ENCODE data around the gene ECE1. TPM values are rescaled to one million over a fixed set of nuclear protein-coding genes. Genes with fewer than 3 reads are reported as not detected.

The ECE1 gene
- total and polyA plus RNA-seq, 5 donors from 2014 or later, result 25.7 to 140 (median 28.6) TPM

DNA sequence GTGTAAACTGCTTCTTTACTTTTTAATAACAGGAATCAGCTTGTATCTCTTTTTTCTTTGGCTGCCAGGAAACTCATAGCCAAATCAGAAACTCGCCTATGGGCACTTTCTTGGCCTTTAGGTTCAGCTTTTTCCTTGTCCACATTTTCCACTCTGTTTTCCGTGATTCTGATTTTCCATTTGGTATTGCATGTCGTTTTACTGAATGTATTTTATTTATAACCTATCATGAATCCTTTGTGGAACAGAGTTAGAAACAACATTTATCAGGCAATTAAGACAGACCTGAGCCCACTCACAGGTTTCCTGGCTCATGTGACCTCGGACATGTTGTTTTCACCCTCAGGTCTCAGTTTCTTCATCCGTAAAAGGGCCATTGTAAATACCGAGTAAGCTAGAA is 5.3 kb upstream of the ECE1 start:
- H3K27me3 ChIP-seq (ENCODE audit: control insufficient read depth, insufficient read depth, low read length), result no peaks in the 10 kb centered on the region
- H3K4me1 Mint-ChIP-seq, result peaks cover 4 to 94% (median 58%) of the 10 kb centered on the region in 4 donors
- no peaks in the 10 kb centered on the region for H3K9me3 Mint-ChIP-seq
- peak overlapping the region; percentile 87 for H3K4me3 ChIP-seq (ENCODE audit: low read depth, low read length)
- peaks cover 3% of the 10 kb centered on the region for H3K36me3 Mint-ChIP-seq
- peak overlapping the region; percentile 94 to 100 (median 99) for H3K27ac Mint-ChIP-seq
- no peaks in the 10 kb centered on the region for H3K9me3 ChIP-seq (ENCODE audit: control insufficient read depth in 2 of 2, low read length in 2 of 2)
- peak overlapping the region in 3 of 4 donors; percentile 39 to 76 (median 60) for H3K4me3 Mint-ChIP-seq
- no peak for ATAC-seq (ENCODE audit: low read depth in 2 of 2)
- H3K36me3 ChIP-seq (ENCODE audit: control insufficient read depth, insufficient read depth, low read length), result peaks cover 4% of the 10 kb centered on the region
- no peaks in the 10 kb centered on the region for H3K27me3 Mint-ChIP-seq
- peaks cover 96% of the 10 kb centered on the region for H3K4me1 ChIP-seq (ENCODE audit: control insufficient read depth, insufficient read depth, low read length, poor library complexity, severe bottlenecking)
- peak overlapping the region; percentile 97 for H3K27ac ChIP-seq (ENCODE audit: insufficient read depth, low read length, poor library complexity, severe bottlenecking)
- DNase-seq, result no peak

DNA sequence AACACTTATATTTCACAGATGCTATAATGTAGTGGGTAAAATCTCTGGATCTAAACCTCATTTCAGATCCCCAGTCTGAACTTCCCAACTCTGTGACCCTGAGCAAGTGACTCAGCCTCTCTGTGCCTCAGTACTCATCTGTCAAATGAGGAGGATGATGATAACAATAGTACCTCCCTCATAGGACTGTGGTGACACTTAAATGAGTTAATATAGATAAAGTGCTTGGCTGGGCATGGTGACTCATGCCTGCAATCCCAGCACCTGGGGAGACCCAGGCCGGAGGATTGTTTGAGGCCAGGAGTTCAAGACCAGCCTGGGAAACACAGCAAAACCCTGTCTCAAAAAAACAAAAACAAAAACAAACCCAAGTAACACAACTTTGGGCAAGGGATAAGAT is 4.7 kb upstream of the ECE1 start:
- H3K27ac Mint-ChIP-seq, result peak overlapping the region; percentile 99 to 100 (median 99)
- H3K4me1 ChIP-seq (ENCODE audit: control insufficient read depth, insufficient read depth, low read length, poor library complexity, severe bottlenecking), result peaks cover 95% of the 10 kb centered on the region
- peaks cover 3% of the 10 kb centered on the region for H3K36me3 Mint-ChIP-seq
- ATAC-seq (ENCODE audit: low read depth in 2 of 2), result peak; percentile 5 to 10
- peak in 2 of 3 donors; percentile 40 to 65 for DNase-seq
- H3K4me3 Mint-ChIP-seq, result peak overlapping the region; percentile 91 to 97 (median 94)
- no peaks in the 10 kb centered on the region for H3K9me3 ChIP-seq (ENCODE audit: control insufficient read depth in 2 of 2, low read length in 2 of 2)
- H3K27me3 Mint-ChIP-seq, result no peaks in the 10 kb centered on the region
- peak overlapping the region; percentile 87 for H3K4me3 ChIP-seq (ENCODE audit: low read depth, low read length)
- peak overlapping the region; percentile 97 for H3K27ac ChIP-seq (ENCODE audit: insufficient read depth, low read length, poor library complexity, severe bottlenecking)
- peaks cover 4% of the 10 kb centered on the region for H3K36me3 ChIP-seq (ENCODE audit: control insufficient read depth, insufficient read depth, low read length)
- H3K27me3 ChIP-seq (ENCODE audit: control insufficient read depth, insufficient read depth, low read length), result no peaks in the 10 kb centered on the region
- peaks cover 4 to 89% (median 57%) of the 10 kb centered on the region in 4 donors for H3K4me1 Mint-ChIP-seq
- H3K9me3 Mint-ChIP-seq, result no peaks in the 10 kb centered on the region

- Histone ChIP-seq H3K27ac (ENCODE audit: insufficient read depth, low read length, poor library complexity, severe bottlenecking) (peak overlapping the region; percentile 97), H3K4me1 (ENCODE audit: control insufficient read depth, insufficient read depth, low read length, poor library complexity, severe bottlenecking) (peaks cover 95% of the 10 kb centered on the region), H3K36me3 (ENCODE audit: control insufficient read depth, insufficient read depth, low read length) (peaks cover 4% of the 10 kb centered on the region), H3K27me3 (ENCODE audit: control insufficient read depth, insufficient read depth, low read length) (no peaks in the 10 kb centered on the region), H3K9me3 (ENCODE audit: control insufficient read depth in 2 of 2, low read length in 2 of 2) (no peaks in the 10 kb centered on the region), H3K4me3 (ENCODE audit: low read depth, low read length) (peak overlapping the region; percentile 87)
- Mint-ChIP-seq H3K27ac (peak overlapping the region; percentile 99 to 100 (median 99)), H3K4me3 (peak overlapping the region; percentile 91 to 97 (median 94)), H3K36me3 (peaks cover 3% of the 10 kb centered on the region), H3K4me1 (peaks cover 4 to 86% (median 52%) of the 10 kb centered on the region in 4 donors), H3K9me3 (no peaks in the 10 kb centered on the region), H3K27me3 (no peaks in the 10 kb centered on the region)
- ATAC-seq (ENCODE audit: low read depth in 2 of 2) (peak; percentile 85), DNase-seq (peak; percentile 85 to 98 (median 95))
Measured at GRCh38 chr1:21294266-21294989, 4.2 kb upstream of the ECE1 start.

DNA sequence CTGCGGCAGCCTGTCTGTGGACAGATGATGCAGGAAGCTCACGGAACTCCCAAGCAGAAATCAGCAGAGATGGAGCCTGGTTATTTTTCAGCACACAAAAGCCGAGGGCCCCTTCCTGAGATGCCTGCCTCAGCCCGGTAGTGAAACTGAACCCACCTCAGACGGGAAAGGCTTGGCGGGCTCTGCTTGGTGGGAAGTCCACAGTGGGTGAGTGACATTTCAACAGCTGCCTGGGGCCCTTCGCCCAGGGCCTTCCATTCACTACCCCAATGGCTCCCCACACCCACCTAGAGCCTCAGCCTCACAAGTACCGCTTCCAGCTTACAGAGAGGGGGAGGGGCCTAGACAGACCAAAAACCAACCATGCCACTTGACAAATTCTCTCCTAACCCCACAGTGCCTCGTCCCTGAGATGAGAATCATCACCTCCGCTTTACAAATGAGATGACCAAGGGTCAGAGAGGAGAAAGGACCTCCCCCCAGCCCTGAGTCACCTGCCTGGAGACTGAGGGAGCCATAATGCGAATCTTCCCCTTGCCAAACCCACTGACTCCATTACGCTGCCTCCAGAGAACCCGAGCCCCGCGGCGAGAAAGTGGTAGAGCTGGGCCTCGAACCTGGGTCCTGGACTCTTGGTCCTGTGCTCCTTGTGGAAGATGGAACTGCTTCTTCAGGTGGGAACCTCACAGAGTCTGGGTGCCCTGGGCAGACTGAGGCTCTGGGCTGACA is 3.4 kb upstream of the ECE1 start:
- H3K27ac Mint-ChIP-seq, result peak overlapping the region; percentile 99 to 100 (median 99)
- DNase-seq (peak; percentile 47 to 85 (median 72)), ATAC-seq (ENCODE audit: low read depth in 2 of 2) (peak; percentile 15 to 19)
- peak overlapping the region; percentile 97 for H3K27ac ChIP-seq (ENCODE audit: insufficient read depth, low read length, poor library complexity, severe bottlenecking)
- H3K4me3 ChIP-seq (ENCODE audit: low read depth, low read length), result peak overlapping the region; percentile 87
- H3K4me3 Mint-ChIP-seq, result peak overlapping the region; percentile 91 to 97 (median 94)
- no peaks in the 10 kb centered on the region for H3K27me3 ChIP-seq (ENCODE audit: control insufficient read depth, insufficient read depth, low read length)
- H3K36me3 ChIP-seq (ENCODE audit: control insufficient read depth, insufficient read depth, low read length), result peaks cover 4% of the 10 kb centered on the region
- peaks cover under 1% of the 10 kb centered on the region for H3K36me3 Mint-ChIP-seq
- H3K9me3 ChIP-seq (ENCODE audit: control insufficient read depth in 2 of 2, low read length in 2 of 2), result no peaks in the 10 kb centered on the region
- H3K4me1 ChIP-seq (ENCODE audit: control insufficient read depth, insufficient read depth, low read length, poor library complexity, severe bottlenecking), result peaks cover 95% of the 10 kb centered on the region
- H3K9me3 Mint-ChIP-seq, result no peaks in the 10 kb centered on the region
- H3K27me3 Mint-ChIP-seq, result no peaks in the 10 kb centered on the region
- H3K4me1 Mint-ChIP-seq, result peaks cover 4 to 86% (median 50%) of the 10 kb centered on the region in 4 donors

DNA sequence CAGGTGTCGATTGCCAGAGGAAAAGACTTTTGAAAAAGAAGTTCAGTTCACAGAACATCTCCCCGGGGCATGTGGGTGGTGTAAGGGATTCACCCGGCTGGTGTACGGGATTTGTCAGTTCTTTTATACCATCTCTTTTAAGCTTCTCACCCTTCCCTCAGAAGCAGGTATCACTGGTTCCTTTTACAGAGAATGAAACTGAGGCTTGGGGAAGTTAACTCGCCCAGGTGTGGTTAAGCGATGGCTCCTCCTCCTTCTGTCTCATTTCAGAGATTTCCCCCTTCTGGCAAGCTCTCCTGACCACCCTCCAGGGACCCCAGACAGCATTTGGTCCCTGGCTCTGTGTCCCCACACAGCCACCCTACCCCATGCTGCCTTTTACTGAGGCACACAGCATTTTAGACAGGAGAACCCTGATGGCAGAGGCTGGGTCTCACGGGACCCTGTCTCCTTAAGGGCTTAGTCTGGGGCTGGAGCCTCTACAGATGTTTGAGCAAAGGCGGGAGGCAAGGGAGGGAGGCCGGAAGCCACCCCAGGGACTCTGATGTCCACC is 2.8 kb upstream of the ECE1 start:
- H3K27me3 ChIP-seq (ENCODE audit: control insufficient read depth, insufficient read depth, low read length), result no peaks in the 10 kb centered on the region
- H3K27ac ChIP-seq (ENCODE audit: insufficient read depth, low read length, poor library complexity, severe bottlenecking), result peak overlapping the region; percentile 97
- no peaks in the 10 kb centered on the region for H3K36me3 ChIP-seq (ENCODE audit: control insufficient read depth, insufficient read depth, low read length)
- Mint-ChIP-seq H3K9me3 (no peaks in the 10 kb centered on the region), H3K27me3 (no peaks in the 10 kb centered on the region), H3K4me3 (peak overlapping the region; percentile 91 to 97 (median 94)), H3K4me1 (peaks cover 8 to 86% (median 52%) of the 10 kb centered on the region in 4 donors), H3K36me3 (no peaks in the 10 kb centered on the region), H3K27ac (peak overlapping the region; percentile 99 to 100 (median 99))
- H3K9me3 ChIP-seq (ENCODE audit: control insufficient read depth in 2 of 2, low read length in 2 of 2), result no peaks in the 10 kb centered on the region
- H3K4me3 ChIP-seq (ENCODE audit: low read depth, low read length), result peak overlapping the region; percentile 87
- DNase-seq (peak; percentile 46 to 84 (median 63)), ATAC-seq (ENCODE audit: low read depth in 2 of 2) (peak in 1 of 2 donors; percentile 5)
- peaks cover 95% of the 10 kb centered on the region for H3K4me1 ChIP-seq (ENCODE audit: control insufficient read depth, insufficient read depth, low read length, poor library complexity, severe bottlenecking)

DNA sequence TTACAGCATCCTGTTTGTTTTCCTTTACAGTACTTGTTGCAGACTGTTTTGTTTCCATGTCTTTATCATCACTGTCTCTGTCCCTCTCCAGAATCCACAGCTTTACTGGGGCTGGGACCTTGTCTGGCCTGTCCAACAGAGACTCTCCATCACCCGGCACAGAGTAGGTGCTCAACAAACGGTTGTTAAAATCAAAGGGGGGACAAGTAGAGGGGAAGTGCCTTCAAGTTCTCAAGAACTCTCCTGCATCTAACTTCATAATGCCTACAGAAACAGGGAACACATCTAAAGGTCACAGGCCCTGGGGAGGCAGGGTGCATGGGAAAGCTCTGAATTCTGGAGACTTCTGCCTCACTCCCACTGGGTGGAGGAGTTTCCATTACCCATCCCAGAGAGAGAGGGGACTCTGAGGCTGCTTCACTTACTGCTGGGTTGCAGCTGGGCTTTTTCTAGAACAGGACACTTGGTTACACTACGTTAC is 2.3 kb upstream of the ECE1 start:
- H3K9me3 ChIP-seq (ENCODE audit: control insufficient read depth in 2 of 2, low read length in 2 of 2), result no peaks in the 10 kb centered on the region
- no peaks in the 10 kb centered on the region for H3K36me3 ChIP-seq (ENCODE audit: control insufficient read depth, insufficient read depth, low read length)
- DNase-seq, result no peak
- no peaks in the 10 kb centered on the region for H3K9me3 Mint-ChIP-seq
- H3K36me3 Mint-ChIP-seq, result no peaks in the 10 kb centered on the region
- H3K4me3 ChIP-seq (ENCODE audit: low read depth, low read length), result peak overlapping the region; percentile 87
- H3K27ac ChIP-seq (ENCODE audit: insufficient read depth, low read length, poor library complexity, severe bottlenecking), result peak overlapping the region; percentile 97
- ATAC-seq (ENCODE audit: low read depth in 2 of 2), result no peak
- H3K27me3 ChIP-seq (ENCODE audit: control insufficient read depth, insufficient read depth, low read length), result no peaks in the 10 kb centered on the region
- H3K27ac Mint-ChIP-seq, result peak overlapping the region; percentile 99 to 100 (median 99)
- H3K4me1 ChIP-seq (ENCODE audit: control insufficient read depth, insufficient read depth, low read length, poor library complexity, severe bottlenecking), result peaks cover 95% of the 10 kb centered on the region
- peak overlapping the region; percentile 91 to 97 (median 94) for H3K4me3 Mint-ChIP-seq
- H3K27me3 Mint-ChIP-seq, result no peaks in the 10 kb centered on the region
- peaks cover 11 to 85% (median 54%) of the 10 kb centered on the region in 4 donors for H3K4me1 Mint-ChIP-seq

DNA sequence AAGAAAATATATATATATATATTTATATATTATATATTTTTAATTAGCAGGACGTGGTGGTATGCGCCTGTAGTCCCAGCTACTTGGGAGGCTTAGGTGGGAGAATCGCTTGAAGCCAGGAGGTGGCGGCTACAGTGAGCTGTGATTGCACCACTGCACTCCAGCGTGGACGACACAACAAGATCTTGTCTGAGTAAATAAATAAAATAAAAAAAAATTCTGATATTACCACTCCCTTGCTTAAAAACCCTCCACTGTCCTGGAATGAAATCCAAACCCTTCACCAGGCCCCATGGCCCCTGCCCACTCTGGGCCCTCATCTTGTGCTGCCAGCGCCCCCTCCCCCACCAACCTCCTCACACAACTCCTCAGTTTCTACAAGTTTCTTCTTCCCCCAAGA is 1.7 kb upstream of the ECE1 start:
- H3K36me3 Mint-ChIP-seq, result no peaks in the 10 kb centered on the region
- H3K27me3 ChIP-seq (ENCODE audit: control insufficient read depth, insufficient read depth, low read length), result no peaks in the 10 kb centered on the region
- peaks cover 11 to 80% (median 54%) of the 10 kb centered on the region in 4 donors for H3K4me1 Mint-ChIP-seq
- peak overlapping the region; percentile 97 for H3K27ac ChIP-seq (ENCODE audit: insufficient read depth, low read length, poor library complexity, severe bottlenecking)
- peak overlapping the region; percentile 99 to 100 (median 99) for H3K27ac Mint-ChIP-seq
- DNase-seq (no peak), ATAC-seq (ENCODE audit: low read depth in 2 of 2) (no peak)
- peak overlapping the region; percentile 87 for H3K4me3 ChIP-seq (ENCODE audit: low read depth, low read length)
- H3K9me3 ChIP-seq (ENCODE audit: control insufficient read depth in 2 of 2, low read length in 2 of 2), result no peaks in the 10 kb centered on the region
- H3K27me3 Mint-ChIP-seq, result no peaks in the 10 kb centered on the region
- H3K9me3 Mint-ChIP-seq, result no peaks in the 10 kb centered on the region
- peak overlapping the region; percentile 91 to 97 (median 94) for H3K4me3 Mint-ChIP-seq
- H3K4me1 ChIP-seq (ENCODE audit: control insufficient read depth, insufficient read depth, low read length, poor library complexity, severe bottlenecking), result peaks cover 89% of the 10 kb centered on the region
- H3K36me3 ChIP-seq (ENCODE audit: control insufficient read depth, insufficient read depth, low read length), result no peaks in the 10 kb centered on the region

Data from CD4-positive, CD25-positive, alpha-beta regulatory T cell (primary cell).